SK-N-SH (cell line): ENCODE results near the gene SLC26A8.

Experiments
- TF ChIP-seq, protein P1 (sequence below): IDR thresholded peaks from 2 replicates; pipeline ENCODE4 v1.4.0; 2012; ENCODE audit warnings: low read depth, borderline replicate concordance
- TF ChIP-seq, protein P2 (sequence below): fragments of 200-600 bp; sonication (generic); IDR thresholded peaks from 2 replicates; pipeline ENCODE4 v1.6.1; 2017; ENCODE audit warnings: antibody characterized with exemption, mild to moderate bottlenecking, moderate library complexity

GRCh38 chr6:35948725-35949124 is 75.7 kb downstream of the SLC26A8 start:
- TF ChIP-seq, protein P1, sequence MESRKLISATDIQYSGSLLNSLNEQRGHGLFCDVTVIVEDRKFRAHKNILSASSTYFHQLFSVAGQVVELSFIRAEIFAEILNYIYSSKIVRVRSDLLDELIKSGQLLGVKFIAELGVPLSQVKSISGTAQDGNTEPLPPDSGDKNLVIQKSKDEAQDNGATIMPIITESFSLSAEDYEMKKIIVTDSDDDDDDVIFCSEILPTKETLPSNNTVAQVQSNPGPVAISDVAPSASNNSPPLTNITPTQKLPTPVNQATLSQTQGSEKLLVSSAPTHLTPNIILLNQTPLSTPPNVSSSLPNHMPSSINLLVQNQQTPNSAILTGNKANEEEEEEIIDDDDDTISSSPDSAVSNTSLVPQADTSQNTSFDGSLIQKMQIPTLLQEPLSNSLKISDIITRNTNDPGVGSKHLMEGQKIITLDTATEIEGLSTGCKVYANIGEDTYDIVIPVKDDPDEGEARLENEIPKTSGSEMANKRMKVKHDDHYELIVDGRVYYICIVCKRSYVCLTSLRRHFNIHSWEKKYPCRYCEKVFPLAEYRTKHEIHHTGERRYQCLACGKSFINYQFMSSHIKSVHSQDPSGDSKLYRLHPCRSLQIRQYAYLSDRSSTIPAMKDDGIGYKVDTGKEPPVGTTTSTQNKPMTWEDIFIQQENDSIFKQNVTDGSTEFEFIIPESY: no peak
- TF ChIP-seq, protein P2, sequence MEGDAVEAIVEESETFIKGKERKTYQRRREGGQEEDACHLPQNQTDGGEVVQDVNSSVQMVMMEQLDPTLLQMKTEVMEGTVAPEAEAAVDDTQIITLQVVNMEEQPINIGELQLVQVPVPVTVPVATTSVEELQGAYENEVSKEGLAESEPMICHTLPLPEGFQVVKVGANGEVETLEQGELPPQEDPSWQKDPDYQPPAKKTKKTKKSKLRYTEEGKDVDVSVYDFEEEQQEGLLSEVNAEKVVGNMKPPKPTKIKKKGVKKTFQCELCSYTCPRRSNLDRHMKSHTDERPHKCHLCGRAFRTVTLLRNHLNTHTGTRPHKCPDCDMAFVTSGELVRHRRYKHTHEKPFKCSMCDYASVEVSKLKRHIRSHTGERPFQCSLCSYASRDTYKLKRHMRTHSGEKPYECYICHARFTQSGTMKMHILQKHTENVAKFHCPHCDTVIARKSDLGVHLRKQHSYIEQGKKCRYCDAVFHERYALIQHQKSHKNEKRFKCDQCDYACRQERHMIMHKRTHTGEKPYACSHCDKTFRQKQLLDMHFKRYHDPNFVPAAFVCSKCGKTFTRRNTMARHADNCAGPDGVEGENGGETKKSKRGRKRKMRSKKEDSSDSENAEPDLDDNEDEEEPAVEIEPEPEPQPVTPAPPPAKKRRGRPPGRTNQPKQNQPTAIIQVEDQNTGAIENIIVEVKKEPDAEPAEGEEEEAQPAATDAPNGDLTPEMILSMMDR: peak; percentile 34
